BLaER1 (cell line): ENCODE results near the gene TNFAIP2.

Experiments used
- H3K27ac ChIP-seq: shearing (Covaris generic); formaldehyde crosslinking; 2 replicates; pipeline ENCODE4 v1.8.1; 2022
- H3K27me3 ChIP-seq: shearing (Covaris generic); formaldehyde crosslinking; 2 replicates; pipeline ENCODE4 v1.8.1; 2022
- H3K36me3 ChIP-seq: shearing (Covaris generic); formaldehyde crosslinking; 2 replicates; pipeline ENCODE4 v1.8.1; 2022
- H3K4me1 ChIP-seq: shearing (Covaris generic); formaldehyde crosslinking; 2 replicates; pipeline ENCODE4 v1.8.1; 2022
- H3K4me2 ChIP-seq: shearing (Covaris generic); formaldehyde crosslinking; 2 replicates; pipeline ENCODE4 v1.8.1; 2022
- H3K4me3 ChIP-seq: shearing (Covaris generic); formaldehyde crosslinking; 2 replicates; pipeline ENCODE4 v1.8.1; 2022
- H3K9ac ChIP-seq: shearing (Covaris generic); formaldehyde crosslinking; 2 replicates; pipeline ENCODE4 v1.8.1; 2022
- H3K9me3 ChIP-seq: shearing (Covaris generic); formaldehyde crosslinking; 2 replicates; pipeline ENCODE4 v1.8.1; 2022
- H4K20me1 ChIP-seq: shearing (Covaris generic); formaldehyde crosslinking; 2 replicates; pipeline ENCODE4 v1.8.1; 2022
- Cebpa-rat ChIP-seq: shearing (Covaris generic); IDR thresholded peaks from 2 replicates; pipeline ENCODE4 v1.8.1; 2022

TNFAIP2 gene

GRCh38 chr14:103134405-103134804 is 11.1 kb downstream of the TNFAIP2 start:
- Histone ChIP-seq H3K27ac (no peak overlapping the region), H3K27me3 (no peaks in the 10 kb centered on the region), H3K36me3 (peaks cover 75% of the 10 kb centered on the region), H3K4me1 (peaks cover 10% of the 10 kb centered on the region; the same call in 1 of the 2 replicates), H3K9ac (no peak overlapping the region), H3K4me2 (no peak overlapping the region), H3K9me3 (no peaks in the 10 kb centered on the region), H4K20me1 (peaks cover 15% of the 10 kb centered on the region), H3K4me3 (no peak overlapping the region)
- TF ChIP-seq Cebpa-rat: no peak

GRCh38 chr14:103134919-103135318 is 11.7 kb downstream of the TNFAIP2 start:
- Histone ChIP-seq H3K9me3 (no peaks in the 10 kb centered on the region), H3K4me3 (no peak overlapping the region), H3K4me1 (peaks cover 13% of the 10 kb centered on the region; the same call in 1 of the 2 replicates), H4K20me1 (peaks cover 10% of the 10 kb centered on the region), H3K27ac (no peak overlapping the region), H3K9ac (no peak overlapping the region), H3K36me3 (peaks cover 70% of the 10 kb centered on the region), H3K27me3 (no peaks in the 10 kb centered on the region), H3K4me2 (no peak overlapping the region)
- no peak for TF ChIP-seq Cebpa-rat

DNA sequence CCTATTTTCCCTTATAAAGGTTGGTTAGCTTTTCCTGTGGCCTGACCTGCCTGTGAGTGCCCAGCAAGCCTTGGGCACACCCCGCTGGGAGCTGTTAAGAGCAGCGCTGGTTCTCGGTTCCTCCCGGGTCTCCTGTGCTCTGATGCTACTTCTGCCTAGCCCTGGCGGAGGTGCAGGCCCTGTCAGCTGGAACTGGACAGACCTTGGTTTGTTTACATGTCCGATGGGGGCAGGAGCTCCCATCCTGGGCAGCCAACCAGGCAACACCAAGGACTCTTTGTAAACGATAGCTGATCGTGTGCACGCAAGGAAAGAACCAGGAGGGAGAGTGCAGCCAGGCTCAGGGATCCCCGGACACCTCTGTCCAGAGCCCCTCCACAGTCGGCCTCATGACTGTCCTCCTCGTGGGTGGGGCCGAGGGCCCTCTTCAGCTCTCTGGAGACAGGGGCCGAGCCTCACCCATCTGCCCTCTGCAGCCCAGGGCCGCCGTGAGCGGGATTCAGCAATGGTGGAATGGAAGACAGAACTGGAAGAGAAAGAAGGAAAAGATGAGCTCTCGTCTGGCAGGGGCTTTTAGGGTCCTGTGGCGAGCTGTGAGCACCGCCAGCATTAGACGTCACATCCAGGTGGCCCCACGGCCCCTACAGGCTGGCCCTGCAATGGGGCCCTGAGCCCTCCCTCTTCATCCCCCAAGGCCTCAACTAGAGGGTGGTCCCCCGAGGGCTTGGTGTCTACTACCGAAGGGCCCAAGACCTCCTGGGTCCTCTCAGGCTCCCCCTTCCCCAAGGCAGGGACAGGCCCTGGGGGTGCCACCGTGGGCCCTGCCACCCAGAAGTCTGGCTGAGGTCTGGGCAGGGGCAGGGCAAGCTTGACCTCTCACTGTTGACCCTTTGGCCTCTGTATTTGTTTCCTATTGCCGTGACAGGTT is 12.3 kb downstream of the TNFAIP2 start:
- H3K4me3 ChIP-seq: no peak overlapping the region
- no peak overlapping the region for H3K4me2 ChIP-seq
- H3K9me3 ChIP-seq: no peaks in the 10 kb centered on the region
- peaks cover 3% of the 10 kb centered on the region for H4K20me1 ChIP-seq
- peaks cover 20% of the 10 kb centered on the region for H3K4me1 ChIP-seq
- H3K9ac ChIP-seq: no peak overlapping the region
- H3K36me3 ChIP-seq: peaks cover 63% of the 10 kb centered on the region
- no peaks in the 10 kb centered on the region for H3K27me3 ChIP-seq
- no peak overlapping the region for H3K27ac ChIP-seq
- TF ChIP-seq Cebpa-rat: no peak

DNA sequence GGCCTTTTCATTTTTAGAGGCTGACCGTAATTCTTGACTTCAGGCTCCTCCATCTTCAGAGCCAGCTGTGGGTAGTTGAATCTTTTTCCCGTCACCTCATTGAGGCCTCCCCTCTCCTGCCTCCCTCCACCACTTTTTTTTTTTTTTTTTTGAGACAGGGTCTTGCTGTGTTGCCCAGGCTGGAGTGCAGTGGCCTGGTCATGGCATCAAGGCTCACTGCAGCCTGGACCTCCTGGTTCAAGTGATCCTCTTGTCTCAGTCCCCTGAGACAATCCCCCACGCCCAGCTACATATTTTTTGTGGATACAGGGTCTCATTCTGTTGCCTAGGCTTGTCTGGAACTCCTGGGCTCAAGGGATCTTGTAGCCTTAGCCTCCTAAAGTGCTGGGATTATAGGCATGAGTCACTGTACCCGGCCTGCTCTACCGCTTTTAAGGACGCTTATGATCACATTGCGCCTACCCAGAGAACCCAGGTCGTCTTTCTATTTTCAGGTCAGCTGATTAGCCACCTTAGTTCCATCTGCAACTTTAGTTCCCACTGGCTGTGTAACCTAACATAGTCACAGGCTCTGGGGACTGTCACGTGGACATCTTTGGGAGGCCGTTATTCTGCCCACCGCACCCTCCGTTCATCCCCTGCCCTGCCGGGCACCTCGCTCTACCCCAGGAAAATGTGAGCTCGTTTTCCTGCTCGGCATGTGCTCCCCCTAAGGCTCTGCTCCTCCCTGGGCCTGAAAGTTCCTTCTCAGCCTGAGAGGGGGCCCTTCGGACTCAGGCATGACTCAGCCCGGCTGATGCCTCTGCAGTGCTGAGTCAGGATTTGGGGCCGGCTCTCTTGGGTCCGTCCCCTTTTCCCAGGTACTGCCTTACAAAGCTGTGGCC is 13.4 kb downstream of the TNFAIP2 start:
- TF ChIP-seq Cebpa-rat: no peak
- peaks cover 53% of the 10 kb centered on the region for H3K36me3 ChIP-seq
- H4K20me1 ChIP-seq: no peaks in the 10 kb centered on the region
- peaks cover 30% of the 10 kb centered on the region for H3K4me1 ChIP-seq
- no peak overlapping the region for H3K4me2 ChIP-seq
- H3K27ac ChIP-seq: no peak overlapping the region
- no peak overlapping the region for H3K4me3 ChIP-seq
- H3K9ac ChIP-seq: no peak overlapping the region
- H3K27me3 ChIP-seq: no peaks in the 10 kb centered on the region
- no peaks in the 10 kb centered on the region for H3K9me3 ChIP-seq

DNA sequence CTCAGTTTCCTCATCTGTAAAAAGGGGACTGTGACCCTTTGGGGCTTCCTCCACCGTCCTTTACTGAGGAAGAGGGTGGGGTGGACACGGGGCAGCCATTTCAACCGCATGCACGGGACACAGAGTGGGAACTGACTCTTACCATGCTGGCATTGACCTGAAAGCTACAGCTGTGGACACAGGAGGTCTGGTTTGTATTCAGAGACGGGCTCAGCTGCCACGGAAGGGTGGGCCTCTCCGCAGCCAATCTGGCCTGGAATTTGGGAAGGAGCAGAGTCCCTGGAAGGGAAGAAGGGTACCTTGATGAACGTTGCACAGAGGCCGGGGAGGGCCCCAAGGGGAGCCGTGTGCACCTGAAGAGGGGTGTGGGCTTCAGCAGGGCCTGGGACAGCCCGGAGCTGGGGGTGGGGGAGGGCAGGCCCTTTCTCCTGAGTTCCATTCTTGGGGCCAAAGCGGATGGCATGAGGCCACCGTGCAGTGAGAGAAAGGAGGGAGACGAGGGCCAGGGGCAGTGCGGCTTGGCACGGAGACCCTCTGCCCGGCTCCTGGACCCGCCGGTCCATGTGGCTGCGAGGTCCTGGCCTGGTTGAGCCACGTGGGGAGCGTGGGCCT is 14.5 kb downstream of the TNFAIP2 start:
- Histone ChIP-seq H3K27me3 (no peaks in the 10 kb centered on the region), H3K4me3 (no peak overlapping the region), H3K9ac (no peak overlapping the region), H3K27ac (no peak overlapping the region), H3K36me3 (peaks cover 41% of the 10 kb centered on the region), H4K20me1 (no peaks in the 10 kb centered on the region), H3K9me3 (no peaks in the 10 kb centered on the region), H3K4me1 (peaks cover 39% of the 10 kb centered on the region), H3K4me2 (no peak overlapping the region)
- no peak for TF ChIP-seq Cebpa-rat

GRCh38 chr14:103138301-103139131 is 15.3 kb downstream of the TNFAIP2 start:
- no peaks in the 10 kb centered on the region for H3K27me3 ChIP-seq
- H3K27ac ChIP-seq: no peak overlapping the region
- no peaks in the 10 kb centered on the region for H4K20me1 ChIP-seq
- TF ChIP-seq Cebpa-rat: no peak
- no peak overlapping the region for H3K9ac ChIP-seq
- H3K4me3 ChIP-seq: no peak overlapping the region
- H3K9me3 ChIP-seq: no peaks in the 10 kb centered on the region
- peaks cover 39% of the 10 kb centered on the region for H3K4me1 ChIP-seq
- H3K4me2 ChIP-seq: peak overlapping the region; percentile 12; the same call in 1 of the 2 replicates
- peaks cover 34% of the 10 kb centered on the region for H3K36me3 ChIP-seq

DNA sequence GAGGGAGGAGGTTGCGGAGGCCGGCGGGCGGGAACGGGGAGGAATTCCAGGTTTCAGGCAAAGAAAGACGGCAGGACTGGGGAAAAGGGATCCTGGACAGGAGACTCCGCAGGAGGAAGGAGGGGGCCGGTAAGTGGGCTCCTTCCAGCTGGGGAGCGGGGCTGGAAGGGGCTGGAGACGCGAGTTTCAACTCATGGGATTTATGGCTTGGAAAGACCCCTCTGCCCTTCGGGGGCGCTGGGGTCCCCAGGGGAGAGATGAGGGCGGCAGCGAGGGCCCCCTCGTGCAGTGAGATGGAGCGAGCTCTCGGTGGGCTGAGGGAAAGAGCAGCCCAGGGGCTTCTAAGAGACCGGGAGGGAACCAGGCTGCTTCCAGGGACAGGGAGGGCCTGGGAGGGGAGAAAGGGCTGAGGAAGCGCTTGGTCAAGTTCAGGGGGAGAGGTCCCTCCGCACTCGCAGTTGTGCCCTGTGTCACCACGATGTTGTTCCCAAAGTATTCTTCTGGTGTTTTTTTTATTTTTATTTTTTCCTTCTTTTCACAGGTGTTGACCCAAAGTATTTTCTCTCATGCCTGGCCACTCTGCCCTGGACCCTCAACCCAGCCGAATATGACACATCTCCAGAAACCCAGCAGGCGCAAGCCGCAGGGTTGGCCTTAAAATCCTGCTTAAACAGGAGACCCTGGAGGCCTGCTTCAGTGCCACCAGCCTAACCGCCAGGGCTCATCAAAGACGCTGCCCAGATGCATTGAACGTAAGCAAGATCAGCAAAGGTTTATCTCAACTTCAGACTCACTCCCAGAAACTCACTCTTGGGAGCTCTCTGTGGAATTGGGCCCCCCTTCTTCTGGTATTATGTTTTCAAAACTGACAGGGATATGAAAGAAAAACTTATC is 16.1 kb downstream of the TNFAIP2 start:
- no peak overlapping the region for H3K4me3 ChIP-seq
- no peak for TF ChIP-seq Cebpa-rat
- H3K27ac ChIP-seq: no peak overlapping the region
- H3K27me3 ChIP-seq: no peaks in the 10 kb centered on the region
- peaks cover 39% of the 10 kb centered on the region for H3K4me1 ChIP-seq
- H3K4me2 ChIP-seq: peak overlapping the region; percentile 12; the same call in 1 of the 2 replicates
- no peaks in the 10 kb centered on the region for H4K20me1 ChIP-seq
- H3K9ac ChIP-seq: no peak overlapping the region
- H3K9me3 ChIP-seq: no peaks in the 10 kb centered on the region
- peaks cover 27% of the 10 kb centered on the region for H3K36me3 ChIP-seq
